ENCODE measurements around the gene SYNE2. TPM values are rescaled to one million over a fixed set of nuclear protein-coding genes. Genes with fewer than 3 reads are reported as not detected.

Gene SYNE2
- total and polyA plus RNA-seq, 2 of the 8 experiments (the other 6 are each of a cell fraction or from before 2014, with no cell fraction given), result 32.6 to 46.1 TPM

DNA sequence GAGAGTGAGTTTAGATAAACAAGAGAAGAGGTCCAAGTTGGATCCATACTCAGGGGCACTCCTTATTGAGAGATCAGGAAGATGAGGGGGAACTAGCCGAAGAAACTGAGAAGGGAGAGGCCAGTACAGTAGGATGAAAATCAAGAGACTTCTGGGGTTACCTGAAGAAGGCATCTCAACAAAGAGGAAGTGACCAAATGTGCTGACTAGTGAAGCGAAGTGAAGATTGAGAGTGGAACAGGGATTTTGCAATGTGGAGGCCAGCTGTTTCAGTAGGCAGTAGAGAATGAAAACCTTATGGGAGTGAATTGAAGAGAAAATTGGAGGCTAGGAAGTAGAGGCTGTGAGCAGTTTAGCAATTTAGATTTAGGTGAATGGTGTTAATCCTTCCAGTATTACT lies 153.0 kb downstream of the SYNE2 start (continued):
- no peak for TF ChIP-seq SUZ12 (IDR thresholded peaks at IDR 0.05; ENCODE audit: low read length)
- no peak for TF ChIP-seq HDAC2 (IDR thresholded peaks at IDR 0.05; ENCODE audit: borderline replicate concordance in 1 of 2, low read depth in 2 of 2, low read length in 2 of 2)
- no peak for TF ChIP-seq POU5F1 (IDR thresholded peaks at IDR 0.05; ENCODE audit: low read depth, low read length)
- TF ChIP-seq, protein P1, sequence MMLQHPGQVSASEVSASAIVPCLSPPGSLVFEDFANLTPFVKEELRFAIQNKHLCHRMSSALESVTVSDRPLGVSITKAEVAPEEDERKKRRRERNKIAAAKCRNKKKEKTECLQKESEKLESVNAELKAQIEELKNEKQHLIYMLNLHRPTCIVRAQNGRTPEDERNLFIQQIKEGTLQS (IDR thresholded peaks at IDR 0.05; ENCODE audit: insufficient read depth, low read depth, low read length), result no peak
- TF ChIP-seq POLR2A (IDR thresholded peaks at IDR 0.05; ENCODE audit: control extremely low read depth in 1 of 2, low read depth in 2 of 2, low read length in 2 of 2), result no peak
- no peak for TF ChIP-seq EP300 (IDR thresholded peaks at IDR 0.05; ENCODE audit: borderline replicate concordance in 1 of 2, low read depth in 2 of 2, low read length in 2 of 2)

Measured in H1 (cell line).